Gastrocnemius medialis (tissue), 4 donors: ENCODE data around the gene SLC24A4.

ENCODE experiments used
- POLR2A ChIP-seq, 2 donors: fragments of 450-650 bp; IDR thresholded peaks; one replicate each; pipeline ENCODE4 v1.6.1; 2017; ENCODE audit warnings: antibody characterized with exemption in 2 of 2, mild to moderate bottlenecking in 2 of 2, moderate library complexity in 2 of 2
- TF ChIP-seq, protein P1 (sequence below), 5 experiments: fragments of 450-650 bp in 3 of 5; fragments of 200-600 bp in 2 of 5; sonication (generic) in 2 of 5; IDR thresholded peaks in 4 of 5; conservative IDR thresholded peaks in 1 of 5; 1 replicate in 4 of 5; 2 replicates in 1 of 5; pipeline ENCODE4 v1.5.1; 2016 to 2019; ENCODE audit warnings: antibody characterized with exemption in 5 of 5, mild to moderate bottlenecking in 3 of 5, moderate library complexity in 3 of 5

DNA sequence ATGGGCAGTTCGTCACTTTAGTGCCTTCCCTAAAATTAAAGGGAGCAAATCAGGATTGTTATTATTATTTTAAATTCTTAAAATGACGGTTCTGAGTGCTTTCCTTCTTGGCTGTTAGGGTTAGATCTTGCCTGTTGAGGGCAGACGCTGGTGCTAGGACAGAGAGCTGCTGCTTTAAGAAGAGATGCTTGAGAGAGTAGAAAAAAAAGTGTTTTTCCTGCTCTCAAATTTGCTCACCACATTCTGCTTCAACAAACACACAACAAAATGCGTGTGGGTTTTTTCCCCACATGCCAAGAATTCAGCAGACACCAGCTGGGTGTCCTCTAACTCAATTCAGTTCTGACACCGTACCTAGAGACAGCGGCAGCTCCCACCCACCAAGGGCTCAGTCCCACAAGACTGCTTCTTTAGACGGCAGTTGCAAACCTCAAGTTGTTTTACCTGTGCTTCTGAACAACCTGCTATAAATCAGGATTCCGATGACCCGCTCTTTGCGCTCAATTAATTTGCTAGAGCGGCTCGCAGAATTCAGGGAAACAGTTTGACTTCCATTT, 114.8 kb downstream of the SLC24A4 start:
- TF ChIP-seq, protein P1, sequence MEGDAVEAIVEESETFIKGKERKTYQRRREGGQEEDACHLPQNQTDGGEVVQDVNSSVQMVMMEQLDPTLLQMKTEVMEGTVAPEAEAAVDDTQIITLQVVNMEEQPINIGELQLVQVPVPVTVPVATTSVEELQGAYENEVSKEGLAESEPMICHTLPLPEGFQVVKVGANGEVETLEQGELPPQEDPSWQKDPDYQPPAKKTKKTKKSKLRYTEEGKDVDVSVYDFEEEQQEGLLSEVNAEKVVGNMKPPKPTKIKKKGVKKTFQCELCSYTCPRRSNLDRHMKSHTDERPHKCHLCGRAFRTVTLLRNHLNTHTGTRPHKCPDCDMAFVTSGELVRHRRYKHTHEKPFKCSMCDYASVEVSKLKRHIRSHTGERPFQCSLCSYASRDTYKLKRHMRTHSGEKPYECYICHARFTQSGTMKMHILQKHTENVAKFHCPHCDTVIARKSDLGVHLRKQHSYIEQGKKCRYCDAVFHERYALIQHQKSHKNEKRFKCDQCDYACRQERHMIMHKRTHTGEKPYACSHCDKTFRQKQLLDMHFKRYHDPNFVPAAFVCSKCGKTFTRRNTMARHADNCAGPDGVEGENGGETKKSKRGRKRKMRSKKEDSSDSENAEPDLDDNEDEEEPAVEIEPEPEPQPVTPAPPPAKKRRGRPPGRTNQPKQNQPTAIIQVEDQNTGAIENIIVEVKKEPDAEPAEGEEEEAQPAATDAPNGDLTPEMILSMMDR (IDR thresholded peaks at IDR 0.05 in 4 of 5, conservative IDR thresholded peaks at IDR 0.05 in 1 of 5), result no peak
- TF ChIP-seq POLR2A (IDR thresholded peaks at IDR 0.05), result no peak
